ENCODE results near the gene GALNT5.
"Not testable (repeated sequence)": the region's sequence is repeated elsewhere in the genome, so short reads cannot be mapped to it uniquely, and the experiment has no call there.

GALNT5 gene

GRCh38 chr2:157257312-157258252 is at the start of gene GALNT5:
Gene GALNT5, plus strand, starts transcription at chr2:157257705. Its CDS starts 378 bp downstream, at chr2:157258083.
- FAIRE-seq = no peak

- no peak for FAIRE-seq
These were observed 41.1 kb upstream of the GALNT5 start for GRCh38 chr2:157216286-157216965.

GRCh38 chr2:157217409-157217808 is 40.1 kb upstream of the GALNT5 start:
- no peak for FAIRE-seq

GRCh38 chr2:157218911-157219310 is 38.6 kb upstream of the GALNT5 start:
- no peak for FAIRE-seq

GRCh38 chr2:157220502-157220901 is 37.0 kb upstream of the GALNT5 start:
- no peak for FAIRE-seq

GRCh38 chr2:157221394-157221988 is 36.0 kb upstream of the GALNT5 start:
- FAIRE-seq = no peak

GRCh38 chr2:157223624-157224205 is 33.8 kb upstream of the GALNT5 start:
- FAIRE-seq = no peak

- FAIRE-seq = not testable (repeated sequence)
These were observed 33.1 kb upstream of the GALNT5 start for GRCh38 chr2:157224448-157224847.

- no peak for FAIRE-seq
These were observed 29.9 kb upstream of the GALNT5 start for GRCh38 chr2:157227592-157227991.

- no peak for FAIRE-seq
These were observed 28.6 kb upstream of the GALNT5 start for GRCh38 chr2:157228946-157229345.

GRCh38 chr2:157229572-157229971 is 27.9 kb upstream of the GALNT5 start:
- no peak for FAIRE-seq

- no peak for FAIRE-seq
These were observed 26.0 kb upstream of the GALNT5 start for GRCh38 chr2:157231476-157231875.

- no peak for FAIRE-seq
These were observed 24.0 kb upstream of the GALNT5 start for GRCh38 chr2:157233506-157233905.

- no peak for FAIRE-seq
These were observed 21.1 kb upstream of the GALNT5 start for GRCh38 chr2:157236404-157236803.

- no peak for FAIRE-seq
These were observed 19.2 kb upstream of the GALNT5 start for GRCh38 chr2:157238296-157238695.

- no peak for FAIRE-seq
These were observed 12.8 kb upstream of the GALNT5 start for GRCh38 chr2:157244691-157245090.

GRCh38 chr2:157245144-157245840 is 12.2 kb upstream of the GALNT5 start:
- FAIRE-seq = no peak

GRCh38 chr2:157245846-157246764 is 11.4 kb upstream of the GALNT5 start:
- FAIRE-seq = no peak

GRCh38 chr2:157246765-157247407 is 10.6 kb upstream of the GALNT5 start:
- no peak for FAIRE-seq

- no peak for FAIRE-seq
These were observed 6.7 kb upstream of the GALNT5 start for GRCh38 chr2:157250836-157251235.

GRCh38 chr2:157251932-157252331 is 5.6 kb upstream of the GALNT5 start:
- no peak for FAIRE-seq

Data from A204.1 (cell line).